ENCODE data around the gene FIGLA.
"Not testable (repeated sequence)": the region's sequence is repeated elsewhere in the genome, so short reads cannot be mapped to it uniquely, and the experiment has no call there.

FIGLA gene

DNA sequence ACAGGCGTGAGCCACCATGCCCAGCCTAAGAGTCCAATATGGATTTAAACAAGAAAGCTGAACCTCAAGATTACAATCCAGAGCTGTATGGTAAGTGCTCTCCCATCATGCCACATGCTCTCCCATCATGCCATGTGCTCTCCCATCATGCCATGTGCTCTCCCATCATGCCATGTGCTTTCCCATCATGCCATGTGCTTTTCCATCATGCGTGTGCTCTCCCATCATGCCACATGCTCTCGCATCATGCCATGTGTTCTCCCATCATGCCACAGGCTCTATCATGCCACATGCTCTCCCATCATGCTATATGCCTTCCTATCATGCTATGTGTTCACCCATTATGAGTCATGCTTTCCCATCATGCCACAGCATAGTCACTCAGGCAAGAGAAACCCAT lies 43.2 kb downstream of the FIGLA start:
- DNase-seq (ENCODE audit: low read depth in 1 of 2, low spot score in 1 of 2): no peak

DNA sequence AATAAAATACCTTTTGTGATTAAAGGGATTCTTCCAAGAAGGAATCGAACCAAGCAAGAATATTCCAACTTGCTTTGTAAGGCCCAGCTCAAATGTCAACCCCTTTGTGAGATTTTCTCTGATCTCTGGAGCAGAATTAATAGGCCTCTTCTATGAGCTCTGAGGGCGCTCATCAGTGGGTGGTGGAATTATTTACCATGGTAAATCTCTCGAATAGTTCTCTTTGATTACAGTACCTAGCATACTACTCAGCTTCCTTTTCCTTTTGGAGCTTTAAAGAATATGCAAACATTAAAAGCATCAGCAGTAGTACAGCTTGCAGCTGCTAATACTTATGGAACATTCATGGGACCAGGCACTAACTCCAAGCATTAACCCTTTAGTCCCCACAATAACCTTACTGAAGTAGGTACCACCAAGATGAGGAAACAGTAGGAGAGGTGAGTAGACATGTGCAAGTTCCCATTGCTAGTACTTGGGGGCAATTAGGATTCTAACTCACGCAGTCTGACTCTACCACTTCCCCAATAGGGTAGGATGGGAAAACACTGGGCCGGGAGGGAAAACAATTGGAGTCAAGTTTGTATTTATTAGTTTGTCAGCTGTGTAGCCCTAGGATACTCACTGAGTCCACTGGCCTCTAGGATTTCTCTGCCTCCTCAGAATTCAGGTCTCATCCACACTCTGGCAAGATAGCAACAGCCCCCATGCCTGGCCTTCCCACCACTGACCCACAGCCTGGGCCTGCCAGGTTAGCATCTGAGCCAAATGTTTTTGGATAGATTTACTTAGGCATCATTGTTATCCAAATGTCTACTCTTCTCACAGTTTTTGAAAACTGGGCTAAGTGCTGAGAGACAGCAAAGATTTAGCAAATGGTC lies 44.1 kb downstream of the FIGLA start:
- no peak for DNase-seq (ENCODE audit: low read depth in 1 of 2, low spot score in 1 of 2)

- no peak for DNase-seq (ENCODE audit: low read depth in 1 of 2, low spot score in 1 of 2)
Measured at GRCh38 chr2:70745276-70745825, 45.1 kb downstream of the FIGLA start.

DNA sequence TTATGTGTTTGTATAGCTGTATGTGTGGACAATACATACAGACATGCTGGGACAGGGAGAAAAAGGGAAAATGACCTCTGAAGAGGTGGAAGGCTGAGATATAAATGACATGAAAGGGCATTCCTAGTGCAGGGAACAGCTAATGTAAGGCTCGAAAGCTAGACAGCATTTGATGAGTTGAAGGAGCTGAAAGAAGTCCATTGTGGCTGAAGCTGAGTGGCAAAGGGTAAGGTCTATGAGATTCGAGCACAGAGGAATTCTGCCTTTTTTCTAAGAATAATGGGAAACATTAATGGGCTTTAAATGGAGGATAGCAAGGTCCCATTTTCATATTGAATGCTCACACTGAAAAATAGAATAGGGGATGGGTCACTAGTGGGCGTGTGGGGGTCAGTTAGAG lies 46.0 kb downstream of the FIGLA start:
- no peak for DNase-seq (ENCODE audit: low read depth in 1 of 2, low spot score in 1 of 2)

DNA sequence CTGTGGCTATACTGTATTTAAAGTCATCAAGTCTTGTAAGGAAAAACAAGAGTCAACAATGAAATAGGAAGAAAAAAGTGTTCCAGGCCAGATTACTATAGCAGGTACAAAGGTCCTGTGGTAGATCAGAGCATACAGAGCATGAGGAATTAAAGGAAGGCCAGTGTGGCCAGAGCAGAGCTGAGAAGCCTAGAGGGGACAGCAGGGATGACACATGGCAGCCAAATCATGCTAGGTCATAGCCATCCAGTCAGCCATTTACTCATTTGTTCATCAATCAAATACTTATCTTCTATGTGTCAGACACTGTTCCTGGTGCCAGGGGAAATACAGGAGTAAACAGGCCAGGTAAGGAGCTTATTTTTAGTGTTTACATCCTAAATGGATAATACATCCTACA lies 46.8 kb downstream of the FIGLA start:
- DNase-seq (ENCODE audit: low read depth in 1 of 2, low spot score in 1 of 2): no peak

DNA sequence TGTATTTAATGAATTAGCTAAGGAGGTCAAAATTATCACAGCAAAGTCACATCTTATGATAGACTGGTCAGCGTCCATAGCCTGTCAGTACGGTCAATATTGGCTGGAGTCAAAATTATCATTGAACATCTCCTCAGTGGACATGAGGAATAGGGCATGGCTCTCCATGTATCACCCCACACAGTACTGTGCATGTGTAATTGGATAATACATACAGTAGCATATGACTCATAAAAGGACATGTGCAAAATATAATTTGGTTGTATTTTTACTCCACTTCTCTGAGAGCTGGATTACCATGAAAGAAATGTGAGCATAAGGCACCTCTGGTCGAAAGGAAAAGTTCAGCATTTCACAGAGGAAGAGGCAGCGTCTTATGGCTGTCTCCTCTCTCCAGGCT lies 47.4 kb downstream of the FIGLA start:
- DNase-seq (ENCODE audit: low read depth in 1 of 2, low spot score in 1 of 2): no peak

DNA sequence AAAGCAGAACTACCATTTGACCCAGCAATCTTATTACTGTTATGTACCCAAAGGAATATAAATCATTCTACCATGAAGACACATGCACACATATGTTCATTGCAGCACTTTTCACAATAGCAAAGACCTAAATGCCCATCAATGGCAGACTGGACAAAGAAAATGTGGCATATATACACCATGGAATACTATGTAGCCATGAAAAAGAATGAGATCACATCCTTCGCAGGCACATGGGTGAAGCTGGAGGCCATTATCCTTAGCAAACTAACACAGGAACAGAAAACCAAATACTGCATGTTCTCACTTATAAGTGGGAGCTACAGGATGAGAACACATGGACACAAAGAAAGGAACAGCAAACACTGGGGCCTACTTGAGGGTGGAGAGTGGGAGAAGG lies 51.0 kb downstream of the FIGLA start:
- DNase-seq (ENCODE audit: low read depth in 1 of 2, low spot score in 1 of 2): not testable (repeated sequence)

DNA sequence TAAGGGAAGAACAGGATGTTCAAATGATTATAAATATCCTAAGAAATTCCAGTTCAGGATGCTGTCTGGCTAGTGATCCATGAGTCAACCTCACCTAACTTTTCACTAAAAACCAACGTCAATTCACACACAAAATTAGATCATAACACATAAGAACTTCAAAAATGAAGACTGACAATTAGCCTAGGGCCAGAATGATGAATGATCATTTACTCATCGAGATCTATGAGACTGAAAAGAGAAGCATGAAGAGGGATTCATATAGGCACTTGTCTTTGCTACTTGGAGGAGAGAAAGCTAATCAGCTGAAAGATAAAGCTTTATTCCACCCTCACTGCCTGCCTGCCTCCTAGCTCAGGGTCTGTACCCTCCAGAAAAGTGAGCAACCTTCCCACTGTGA lies 52.3 kb downstream of the FIGLA start:
- no peak for DNase-seq (ENCODE audit: low read depth in 1 of 2, low spot score in 1 of 2)

DNA sequence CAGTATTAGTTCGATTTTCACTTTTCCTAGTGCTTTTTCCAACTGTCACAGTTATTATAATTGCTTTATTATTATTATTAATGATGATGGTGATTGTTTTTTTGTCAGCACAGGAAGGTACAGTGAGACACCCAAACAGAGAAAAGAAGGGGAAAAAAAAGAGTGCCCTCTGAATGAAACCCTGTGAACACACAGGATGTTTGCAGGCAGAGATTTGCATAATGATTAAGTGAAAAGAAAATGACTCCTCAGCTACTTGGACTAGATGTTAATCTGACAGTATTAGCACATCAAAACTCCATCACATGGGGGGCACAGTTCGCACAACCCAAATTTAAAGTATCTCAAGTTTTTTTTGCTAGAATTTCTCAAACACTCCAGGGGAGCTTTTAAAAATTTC lies 55.4 kb downstream of the FIGLA start:
- DNase-seq (ENCODE audit: low read depth in 1 of 2, low spot score in 1 of 2): no peak

DNA sequence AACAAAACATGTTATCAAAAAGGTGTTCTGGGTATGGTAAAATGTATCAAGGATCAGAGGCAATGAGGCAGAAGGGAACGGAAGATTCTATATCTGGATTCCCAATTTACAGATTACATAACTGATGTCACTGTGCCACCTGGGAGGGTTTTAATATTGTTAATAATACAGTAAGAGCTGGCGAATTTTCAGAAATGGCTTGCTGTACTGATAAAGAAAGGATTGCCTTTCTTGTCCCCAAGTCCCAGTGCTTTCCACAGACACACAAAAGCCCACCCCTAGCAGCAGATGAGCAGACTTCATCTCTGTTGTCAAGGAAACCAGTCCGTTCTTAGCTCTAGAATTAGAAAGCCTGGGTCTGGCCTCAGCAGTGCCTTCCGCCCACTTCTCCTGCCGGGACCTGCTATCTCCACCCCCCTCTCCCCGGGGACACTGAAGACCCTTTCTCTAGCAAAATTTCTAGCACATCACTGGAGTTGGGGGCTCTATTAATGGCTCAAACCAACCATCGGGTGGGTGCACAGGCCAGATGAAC lies 56.7 kb downstream of the FIGLA start:
- DNase-seq (ENCODE audit: low read depth in 1 of 2, low spot score in 1 of 2): no peak

DNA sequence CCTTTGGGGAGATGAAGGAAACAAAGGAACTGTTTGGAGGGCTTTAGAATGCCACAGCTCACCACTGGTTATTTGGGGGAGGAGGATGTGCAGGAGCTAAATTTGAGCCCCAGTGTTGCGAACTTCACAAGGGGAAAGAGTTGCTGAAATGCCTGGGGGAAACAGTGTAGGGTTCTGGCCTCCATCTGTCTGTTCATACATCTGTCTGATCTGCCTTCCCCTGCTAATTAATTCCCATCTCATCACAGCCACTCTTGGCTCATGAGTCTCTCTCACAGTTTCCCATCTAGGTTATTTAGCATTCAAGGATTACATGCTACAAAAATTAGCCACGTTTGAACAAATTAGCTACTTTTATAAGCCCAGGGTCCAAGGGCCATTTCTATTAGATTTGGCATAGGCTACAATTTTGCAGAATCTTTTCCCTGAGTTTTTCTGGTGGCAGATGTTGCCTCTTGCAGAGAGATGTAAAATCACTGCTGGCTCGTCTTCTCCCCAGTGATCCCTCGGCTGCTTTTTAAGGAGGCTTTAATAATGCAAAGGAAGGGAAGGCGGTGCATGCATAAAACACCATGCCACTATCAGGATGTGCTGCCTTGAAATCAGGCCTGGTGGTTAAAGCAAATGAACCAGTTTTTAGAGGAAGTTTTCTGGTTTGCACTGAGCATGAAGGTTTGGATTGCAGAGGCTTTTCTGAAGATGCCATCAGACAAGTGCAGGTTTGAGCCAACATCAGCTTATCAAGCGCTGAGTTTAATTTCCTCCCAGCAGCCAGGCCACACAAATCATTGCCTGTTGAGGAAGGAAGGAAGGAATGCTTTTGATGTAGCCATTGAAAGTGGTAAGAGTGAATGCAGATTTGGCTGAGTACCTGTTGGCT lies 57.4 kb downstream of the FIGLA start:
- no peak for DNase-seq (ENCODE audit: low read depth in 1 of 2, low spot score in 1 of 2)

- DNase-seq (ENCODE audit: low read depth in 1 of 2, low spot score in 1 of 2): no peak
Measured at GRCh38 chr2:70730730-70731129, 59.7 kb downstream of the FIGLA start.

DNA sequence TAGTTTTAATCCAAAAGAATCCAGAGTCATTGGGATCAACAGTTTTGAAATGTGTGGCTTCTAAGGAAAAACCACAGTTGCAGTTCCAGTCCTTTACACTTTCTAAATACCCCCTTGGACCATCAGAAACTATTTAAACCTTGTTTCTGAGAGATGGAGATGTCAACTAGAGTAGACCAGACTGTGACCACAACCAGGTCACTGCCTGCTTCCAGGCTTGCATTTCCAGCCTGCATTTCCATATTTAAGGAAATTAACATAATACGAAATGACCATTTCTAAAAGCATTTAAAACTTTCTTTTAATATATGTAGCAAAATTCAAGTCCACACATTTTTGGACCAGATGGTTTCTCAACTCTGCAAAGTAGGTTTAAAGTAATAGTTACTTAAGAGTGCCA lies 60.8 kb downstream of the FIGLA start:
- no peak for DNase-seq (ENCODE audit: low read depth in 1 of 2, low spot score in 1 of 2)

DNA sequence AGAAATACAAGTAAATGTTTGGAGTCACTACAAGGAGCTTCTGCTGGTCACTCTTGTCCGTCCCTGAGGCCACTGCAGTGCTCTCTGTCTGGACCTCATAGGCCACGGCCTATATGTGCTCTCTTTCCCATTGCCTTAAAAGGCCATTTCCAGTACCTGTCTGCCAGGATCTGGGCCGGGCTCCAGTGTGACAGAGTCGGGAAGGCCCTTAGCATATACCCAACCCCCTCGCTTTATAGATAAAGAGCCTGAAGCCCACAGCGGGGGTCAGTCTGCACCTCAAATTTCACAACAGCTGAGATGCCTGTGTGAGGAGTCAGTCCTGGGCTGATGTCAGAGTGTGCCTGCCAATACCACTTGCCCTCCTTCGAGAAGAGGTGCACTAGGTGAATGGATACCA lies 62.3 kb downstream of the FIGLA start:
- DNase-seq (ENCODE audit: low read depth in 1 of 2, low spot score in 1 of 2): no peak

Measured in stimulated activated CD4-positive, alpha-beta T cell treated with anti-CD3 and anti-CD28 coated beads, Interleukin-15, amount 100 ng/mL, for 1 hour (primary cell).